ENCODE measurements around the gene CCDC24. TPM values are rescaled to one million over a fixed set of nuclear protein-coding genes. Genes with fewer than 3 reads are reported as not detected.

Gene CCDC24
- total RNA-seq, 1 donor from 2014 or later, result 3.7 TPM

GRCh38 chr1:44032170-44032790 lies 40.9 kb downstream of the CCDC24 start:
- no peak for TF ChIP-seq CTCF (IDR thresholded peaks at IDR 0.05; ENCODE audit: insufficient read depth, low read length, severe bottlenecking)
- no peaks in the 10 kb centered on the region for H3K36me3 ChIP-seq (ENCODE audit: control insufficient read depth, insufficient read depth, low read length)
- no peak overlapping the region for H3K4me3 ChIP-seq (ENCODE audit: low read depth, low read length)
- DNase-seq (ENCODE audit: low read depth), result no peak
- H3K27me3 ChIP-seq (ENCODE audit: control insufficient read depth, insufficient read depth, low read length), result no peaks in the 10 kb centered on the region
- FAIRE-seq, result no peak

- no peak for FAIRE-seq
- no peaks in the 10 kb centered on the region for H3K27me3 ChIP-seq (ENCODE audit: control insufficient read depth, insufficient read depth, low read length)
Observed at GRCh38 chr1:44033041-44033575, 41.7 kb downstream of the CCDC24 start.

GRCh38 chr1:44033756-44034155 lies 42.4 kb downstream of the CCDC24 start:
- Histone ChIP-seq H3K36me3 (ENCODE audit: control insufficient read depth, insufficient read depth, low read length) (no peaks in the 10 kb centered on the region), H3K27me3 (ENCODE audit: control insufficient read depth, insufficient read depth, low read length) (no peaks in the 10 kb centered on the region), H3K4me3 (ENCODE audit: low read depth, low read length) (no peak overlapping the region)
- DNase-seq (ENCODE audit: low read depth) (no peak), FAIRE-seq (no peak)
- no peak for TF ChIP-seq CTCF (IDR thresholded peaks at IDR 0.05; ENCODE audit: insufficient read depth, low read length, severe bottlenecking)

More at GRCh38 chr1:44033041-44033575, 41.7 kb downstream of the CCDC24 start:
- Histone ChIP-seq H3K36me3 (ENCODE audit: control insufficient read depth, insufficient read depth, low read length) (no peaks in the 10 kb centered on the region), H3K4me3 (ENCODE audit: low read depth, low read length) (no peak overlapping the region)
- no peak for TF ChIP-seq CTCF (IDR thresholded peaks at IDR 0.05; ENCODE audit: insufficient read depth, low read length, severe bottlenecking)
- no peak for DNase-seq (ENCODE audit: low read depth)

GRCh38 chr1:44034423-44034822 lies 43.0 kb downstream of the CCDC24 start:
- no peaks in the 10 kb centered on the region for H3K27me3 ChIP-seq (ENCODE audit: control insufficient read depth, insufficient read depth, low read length)
- DNase-seq (ENCODE audit: low read depth), result no peak
- no peak for FAIRE-seq

GRCh38 chr1:44034976-44035716 lies 43.7 kb downstream of the CCDC24 start:
- no peaks in the 10 kb centered on the region for H3K27me3 ChIP-seq (ENCODE audit: control insufficient read depth, insufficient read depth, low read length)
- no peak overlapping the region for H3K4me3 ChIP-seq (ENCODE audit: low read depth, low read length)
- H3K36me3 ChIP-seq (ENCODE audit: control insufficient read depth, insufficient read depth, low read length), result no peaks in the 10 kb centered on the region
- no peak for DNase-seq (ENCODE audit: low read depth)
- FAIRE-seq, result peak; percentile 76
- no peak for TF ChIP-seq CTCF (IDR thresholded peaks at IDR 0.05; ENCODE audit: insufficient read depth, low read length, severe bottlenecking)

More at GRCh38 chr1:44034423-44034822, 43.0 kb downstream of the CCDC24 start:
- Histone ChIP-seq H3K4me3 (ENCODE audit: low read depth, low read length) (no peak overlapping the region), H3K36me3 (ENCODE audit: control insufficient read depth, insufficient read depth, low read length) (no peaks in the 10 kb centered on the region)
- TF ChIP-seq CTCF (IDR thresholded peaks at IDR 0.05; ENCODE audit: insufficient read depth, low read length, severe bottlenecking), result no peak
